Hepatocyte (in vitro differentiated cells): ENCODE data around the gene CHST11. TPM values are rescaled to one million over a fixed set of nuclear protein-coding genes. Genes with fewer than 3 reads are reported as not detected.

Source experiments
- DNase-seq: peaks from one replicate; pipeline ENCODE4 v3.0.0-alpha.2; 2016; ENCODE audit warnings: low spot score
- H2AFZ ChIP-seq: fragments of 200-600 bp; sonication (generic); 2 replicates; pipeline ENCODE4 v1.6.0; 2016; ENCODE audit warnings: antibody characterized with exemption, mild to moderate bottlenecking
- H3K27ac ChIP-seq: fragments of 200-600 bp; sonication (generic); 2 replicates; pipeline ENCODE4 v1.5.1; 2016; ENCODE audit warnings: mild to moderate bottlenecking
- H3K27me3 ChIP-seq: fragments of 200-600 bp; sonication (generic); 2 replicates; pipeline ENCODE4 v1.6.1; 2016
- H3K36me3 ChIP-seq: fragments of 200-600 bp; sonication (generic); replicated peaks from 2 replicates; pipeline ENCODE4 v1.5.1; 2016; ENCODE audit warnings: low read depth; ENCODE audit not compliant: insufficient read depth
- H3K4me1 ChIP-seq: fragments of 200-600 bp; sonication (generic); 2 replicates; pipeline ENCODE4 v1.5.1; 2016; ENCODE audit warnings: mild to moderate bottlenecking, moderate library complexity; ENCODE audit not compliant: insufficient read depth
- H3K4me2 ChIP-seq: fragments of 200-600 bp; sonication (generic); 2 replicates; pipeline ENCODE4 v1.6.0; 2016
- H3K4me3 ChIP-seq: fragments of 200-600 bp; sonication (generic); 2 replicates; pipeline ENCODE4 v1.5.1; 2016; ENCODE audit warnings: mild to moderate bottlenecking
- H3K79me2 ChIP-seq: fragments of 200-600 bp; sonication (generic); 2 replicates; pipeline ENCODE4 v1.6.0; 2017; ENCODE audit warnings: mild to moderate bottlenecking
- H3K9me2 ChIP-seq: fragments of 200-600 bp; sonication (generic); replicated peaks from 2 replicates; pipeline ENCODE4 v1.6.0; 2017; ENCODE audit warnings: mild to moderate bottlenecking; ENCODE audit not compliant: insufficient read depth
- H3K9me3 ChIP-seq: fragments of 200-600 bp; sonication (generic); 2 replicates; pipeline ENCODE4 v1.5.1; 2016; ENCODE audit warnings: low read depth, mild to moderate bottlenecking
- H4K20me1 ChIP-seq: fragments of 200-600 bp; sonication (generic); 2 replicates; pipeline ENCODE4 v1.6.0; 2016; ENCODE audit warnings: mild to moderate bottlenecking; ENCODE audit not compliant: insufficient read depth, poor library complexity, severe bottlenecking
- CTCF ChIP-seq: fragments of 200-600 bp; sonication (generic); IDR thresholded peaks from 2 replicates; pipeline ENCODE4 v1.5.1; 2016; ENCODE audit warnings: antibody characterized with exemption, mild to moderate bottlenecking; ENCODE audit not compliant: poor library complexity
- EZH2 ChIP-seq: fragments of 200-600 bp; sonication (generic); IDR thresholded peaks from 2 replicates; pipeline ENCODE4 v1.6.1; 2016; ENCODE audit warnings: antibody characterized with exemption, mild to moderate bottlenecking, borderline replicate concordance
- EZH2phosphoT487 ChIP-seq: fragments of 200-600 bp; sonication (generic); IDR thresholded peaks from one replicate; pipeline ENCODE4 v1.6.1; 2018; ENCODE audit warnings: antibody characterized with exemption, mild to moderate bottlenecking, low read depth, moderate library complexity; ENCODE audit not compliant: unreplicated experiment, severe bottlenecking
- WGBS: methylation state at CpG from one replicate; pipeline ENCODE4 v1.1.6; 2016; ENCODE audit warnings: low lambda C conversion rate; ENCODE audit errors: missing lambda C conversion rate; 5-methylcytosine and 5-hydroxymethylcytosine counted together
- polyA plus RNA-seq: library from polyadenylated mRNA; unstranded; fragments of >200 nt; fragmentation: Nextera tagmentation; extraction: Ambion mirVana; gene quantifications from 2 replicates; pipeline ENCODE4 v1.2.1, GENCODE V29; 2016
- total RNA-seq: library from RNA; depleted of rRNA; stranded (reverse); fragments of >200 nt; gene quantifications from 2 replicates; pipeline ENCODE4 v1.2.3, GENCODE V29; 2014

Gene CHST11
- total and polyA plus RNA-seq, 2 experiments from 2014 or later = 5.2 to 8.9 TPM

DNA sequence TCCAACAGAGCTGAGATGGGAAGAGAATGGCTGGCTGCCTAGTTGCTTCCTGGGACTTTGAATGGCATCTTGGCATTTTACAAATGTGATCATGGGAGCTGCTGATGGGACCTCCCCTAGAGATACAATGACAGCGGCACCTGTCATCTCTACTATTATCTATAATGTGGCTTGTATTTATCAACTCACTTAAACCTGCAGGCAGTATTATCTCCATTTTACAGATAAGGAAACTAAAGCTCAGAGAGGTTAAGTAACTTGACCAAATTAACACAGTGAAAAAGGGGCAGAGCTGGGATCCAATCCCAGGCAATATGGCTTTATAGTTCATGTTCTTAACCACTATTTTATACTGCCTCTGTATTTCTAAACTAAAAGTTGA is 111.7 kb downstream of the CHST11 start:
- Histone ChIP-seq H3K27ac (no peak overlapping the region), H2AFZ (no peak overlapping the region), H4K20me1 (no peaks in the 10 kb centered on the region), H3K4me1 (no peaks in the 10 kb centered on the region), H3K9me2 (no peaks in the 10 kb centered on the region), H3K27me3 (no peaks in the 10 kb centered on the region), H3K4me3 (no peak overlapping the region), H3K79me2 (no peaks in the 10 kb centered on the region), H3K9me3 (no peaks in the 10 kb centered on the region), H3K4me2 (no peak overlapping the region), H3K36me3 (no peaks in the 10 kb centered on the region)
- no peak for DNase-seq
- WGBS = 82% methylated on average over 1 of the region's 1 CpG
- TF ChIP-seq EZH2 = no peak
- no peak for TF ChIP-seq EZH2phosphoT487
- TF ChIP-seq CTCF = no peak

GRCh38 chr12:104568935-104569334 is 112.2 kb downstream of the CHST11 start:
- Histone ChIP-seq H3K27ac (no peak overlapping the region), H3K4me2 (no peak overlapping the region), H2AFZ (no peak overlapping the region), H3K9me3 (no peaks in the 10 kb centered on the region), H3K36me3 (no peaks in the 10 kb centered on the region), H3K9me2 (no peaks in the 10 kb centered on the region), H3K27me3 (no peaks in the 10 kb centered on the region), H3K4me3 (no peak overlapping the region), H4K20me1 (no peaks in the 10 kb centered on the region), H3K4me1 (no peaks in the 10 kb centered on the region), H3K79me2 (no peaks in the 10 kb centered on the region)
- no peak for DNase-seq
- TF ChIP-seq EZH2phosphoT487 = no peak
- 95% methylated on average over 4 of the region's 4 CpGs for WGBS

DNA sequence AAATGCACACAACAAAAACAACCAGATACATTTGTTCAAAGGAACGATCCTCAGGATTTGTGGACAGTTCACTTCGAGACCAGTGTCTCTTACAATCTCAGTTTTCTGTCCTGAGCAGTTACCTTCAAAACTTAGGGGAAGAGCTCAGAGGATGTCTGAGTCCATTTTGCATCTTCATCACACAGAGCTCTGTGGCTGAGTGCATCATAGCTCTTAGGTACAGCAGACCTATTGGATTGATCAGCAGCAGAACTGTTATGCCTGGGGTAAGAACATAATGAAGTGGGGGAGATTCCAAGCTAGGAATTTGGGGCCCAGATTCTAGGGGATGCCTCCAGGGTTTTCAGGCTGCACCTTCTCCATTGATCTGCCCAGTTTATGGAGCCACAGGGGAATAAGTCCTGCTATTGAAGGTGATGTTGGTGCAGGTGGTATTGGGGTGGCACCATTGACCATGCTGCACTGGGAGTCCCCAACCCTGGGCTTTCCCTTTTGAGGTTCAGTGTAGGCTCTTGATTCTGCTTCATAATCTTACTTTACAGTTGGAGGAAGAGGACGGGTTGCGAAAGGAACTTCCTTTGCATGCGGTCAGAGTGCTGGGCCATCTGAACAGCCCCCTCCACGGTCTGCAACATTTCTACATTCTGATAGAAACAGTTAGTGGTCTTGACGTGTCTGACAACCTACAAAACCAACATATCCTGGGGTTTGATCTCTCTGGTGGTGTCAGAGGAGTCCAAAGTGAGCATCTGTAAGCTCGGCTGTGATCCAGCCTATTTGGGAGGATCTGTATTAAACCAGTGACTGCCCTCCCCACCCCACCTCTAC is 112.8 kb downstream of the CHST11 start:
- Histone ChIP-seq H3K36me3 (no peaks in the 10 kb centered on the region), H3K9me2 (no peaks in the 10 kb centered on the region), H3K4me2 (no peak overlapping the region), H3K9me3 (no peaks in the 10 kb centered on the region), H3K27me3 (no peaks in the 10 kb centered on the region), H3K4me3 (no peak overlapping the region), H2AFZ (no peak overlapping the region), H3K4me1 (no peaks in the 10 kb centered on the region), H4K20me1 (no peaks in the 10 kb centered on the region), H3K79me2 (no peaks in the 10 kb centered on the region), H3K27ac (no peak overlapping the region)
- WGBS = 83% methylated on average over 8 of the region's 8 CpGs
- TF ChIP-seq CTCF (no peak), EZH2 (no peak), EZH2phosphoT487 (no peak)
- DNase-seq = no peak

- TF ChIP-seq EZH2phosphoT487 (no peak), EZH2 (no peak)
- Histone ChIP-seq H3K4me1 (no peaks in the 10 kb centered on the region), H2AFZ (no peak overlapping the region), H3K36me3 (no peaks in the 10 kb centered on the region), H3K79me2 (no peaks in the 10 kb centered on the region), H3K27ac (no peak overlapping the region), H3K4me3 (no peak overlapping the region), H3K9me2 (no peaks in the 10 kb centered on the region), H3K4me2 (no peak overlapping the region), H3K9me3 (no peaks in the 10 kb centered on the region), H4K20me1 (no peaks in the 10 kb centered on the region), H3K27me3 (no peaks in the 10 kb centered on the region)
- DNase-seq = no peak
- 84% methylated on average over 12 of the region's 12 CpGs for WGBS
These were observed 113.6 kb downstream of the CHST11 start for GRCh38 chr12:104570174-104570907.
